ENCODE results near the gene DNM2.
"Not testable (repeated sequence)": the region's sequence is repeated elsewhere in the genome, so short reads cannot be mapped to it uniquely, and the experiment has no call there.

DNM2 gene

DNA sequence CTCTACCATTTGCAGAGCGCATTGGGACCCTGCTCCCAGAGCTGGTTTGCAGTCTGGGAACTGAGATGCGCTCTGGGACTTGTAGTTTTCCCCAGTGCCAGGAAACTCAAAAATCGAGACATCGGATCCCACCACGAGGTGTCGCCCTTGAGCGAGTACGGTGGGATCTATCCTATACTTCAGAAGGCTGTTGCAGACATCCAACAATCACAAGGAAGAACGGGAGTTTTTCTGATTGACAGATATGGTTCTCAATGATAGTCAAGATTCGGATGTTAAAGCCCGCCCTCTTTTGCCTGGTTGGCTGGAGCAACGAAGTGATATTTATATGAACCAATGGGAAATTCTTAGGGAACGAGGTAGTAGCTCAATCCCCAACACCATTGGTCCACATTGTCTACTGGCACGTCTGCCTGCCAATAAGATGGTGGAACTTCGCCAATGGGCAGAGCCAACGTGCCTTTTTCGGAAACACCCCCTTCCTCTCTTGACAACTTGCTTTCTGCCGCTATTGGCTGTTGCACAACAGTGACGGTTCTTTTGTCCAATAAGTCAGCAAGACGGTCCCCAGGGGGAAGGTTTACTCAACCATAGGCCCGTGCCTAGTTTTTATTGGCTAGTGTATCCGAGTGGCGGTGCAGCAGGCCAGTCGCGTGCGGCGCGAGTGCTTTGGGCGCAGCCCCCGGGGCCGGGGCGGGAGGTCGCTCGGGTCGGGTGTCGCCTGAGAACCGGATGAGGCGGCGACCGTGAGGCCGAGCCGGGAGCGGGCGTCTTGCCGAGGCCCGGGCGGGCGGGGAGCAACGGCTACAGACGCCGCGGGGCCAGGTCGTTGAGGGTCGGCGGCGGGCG, at the start of gene DNM2:
Gene DNM2 (plus strand): TSS at position 724 of the 849 bp plus-strand sequence. CDS start 164 bp downstream, outside the sequence.
- Mint-ChIP-seq H3K4me1 (ENCODE audit: low read depth) (peaks cover 41% of the 10 kb centered on the region), H3K27ac (peak within 1 kb of the TSS; percentile 91), H3K27me3 (no peaks in the 10 kb centered on the region), H3K9me3 (no peaks in the 10 kb centered on the region), H3K36me3 (ENCODE audit: low read depth) (peaks cover 46% of the 10 kb centered on the region), H3K4me3 (peak within 1 kb of the TSS; percentile 96)
- intact Hi-C loops (cut with micrococcal nuclease), result loop anchor here (1.0 to 10.0 kb wide), 3 partner anchors 35 to 147 kb away; partner anchors contain the start of gene TMED1

DNA sequence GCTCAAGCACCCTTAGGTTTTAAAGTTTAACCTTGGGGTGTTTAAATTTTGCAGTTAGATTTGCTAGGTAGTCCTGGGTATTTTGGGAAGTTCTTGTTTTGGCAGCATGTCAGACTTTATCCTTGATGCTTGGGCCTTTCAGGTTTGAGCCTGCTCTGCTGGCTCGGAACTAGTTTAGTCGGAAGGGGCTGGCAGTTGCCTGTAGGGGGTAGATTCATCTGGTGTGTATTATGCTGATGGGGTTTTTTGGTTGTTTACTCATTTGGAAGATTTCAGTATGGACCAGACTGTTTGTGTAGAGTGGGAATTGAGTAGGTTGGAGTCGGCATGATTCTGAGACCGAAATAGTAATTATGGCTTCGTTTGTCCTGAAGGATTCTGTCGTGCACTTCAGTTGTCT, 48.6 kb upstream of the DNM2 start:
- intact Hi-C loops (cut with micrococcal nuclease), result no loop called here
- H3K36me3 Mint-ChIP-seq (ENCODE audit: low read depth), result peaks cover 65% of the 10 kb centered on the region
- H3K27me3 Mint-ChIP-seq, result no peaks in the 10 kb centered on the region
- H3K4me3 Mint-ChIP-seq, result no peak overlapping the region
- H3K4me1 Mint-ChIP-seq (ENCODE audit: low read depth), result peaks cover 51% of the 10 kb centered on the region
- no peak overlapping the region for H3K27ac Mint-ChIP-seq
- H3K9me3 Mint-ChIP-seq, result no peaks in the 10 kb centered on the region

DNA sequence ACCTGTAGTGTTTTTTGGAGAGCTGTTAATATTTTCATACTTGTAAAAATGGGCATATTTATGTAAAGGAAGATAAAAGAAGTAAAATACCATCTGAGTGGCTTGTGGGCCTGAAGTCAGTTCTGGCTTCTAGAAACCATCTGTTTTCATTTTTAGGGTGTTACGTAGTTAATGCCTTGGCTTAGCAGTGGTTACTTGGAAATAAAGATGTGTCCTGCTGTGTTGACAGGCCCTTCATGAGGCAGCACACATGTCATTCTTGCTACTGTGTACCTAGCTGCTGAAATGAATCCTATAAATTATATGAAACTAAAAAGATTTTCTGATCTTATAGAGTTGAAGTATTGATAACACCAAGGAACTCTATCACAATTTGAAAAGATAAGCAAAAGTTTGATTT, 47.7 kb upstream of the DNM2 start:
- Mint-ChIP-seq H3K27me3 (no peaks in the 10 kb centered on the region), H3K9me3 (no peaks in the 10 kb centered on the region), H3K4me1 (ENCODE audit: low read depth) (peaks cover 51% of the 10 kb centered on the region), H3K27ac (no peak overlapping the region), H3K4me3 (no peak overlapping the region), H3K36me3 (ENCODE audit: low read depth) (peaks cover 74% of the 10 kb centered on the region)
- intact Hi-C loops (cut with micrococcal nuclease), result no loop called here

DNA sequence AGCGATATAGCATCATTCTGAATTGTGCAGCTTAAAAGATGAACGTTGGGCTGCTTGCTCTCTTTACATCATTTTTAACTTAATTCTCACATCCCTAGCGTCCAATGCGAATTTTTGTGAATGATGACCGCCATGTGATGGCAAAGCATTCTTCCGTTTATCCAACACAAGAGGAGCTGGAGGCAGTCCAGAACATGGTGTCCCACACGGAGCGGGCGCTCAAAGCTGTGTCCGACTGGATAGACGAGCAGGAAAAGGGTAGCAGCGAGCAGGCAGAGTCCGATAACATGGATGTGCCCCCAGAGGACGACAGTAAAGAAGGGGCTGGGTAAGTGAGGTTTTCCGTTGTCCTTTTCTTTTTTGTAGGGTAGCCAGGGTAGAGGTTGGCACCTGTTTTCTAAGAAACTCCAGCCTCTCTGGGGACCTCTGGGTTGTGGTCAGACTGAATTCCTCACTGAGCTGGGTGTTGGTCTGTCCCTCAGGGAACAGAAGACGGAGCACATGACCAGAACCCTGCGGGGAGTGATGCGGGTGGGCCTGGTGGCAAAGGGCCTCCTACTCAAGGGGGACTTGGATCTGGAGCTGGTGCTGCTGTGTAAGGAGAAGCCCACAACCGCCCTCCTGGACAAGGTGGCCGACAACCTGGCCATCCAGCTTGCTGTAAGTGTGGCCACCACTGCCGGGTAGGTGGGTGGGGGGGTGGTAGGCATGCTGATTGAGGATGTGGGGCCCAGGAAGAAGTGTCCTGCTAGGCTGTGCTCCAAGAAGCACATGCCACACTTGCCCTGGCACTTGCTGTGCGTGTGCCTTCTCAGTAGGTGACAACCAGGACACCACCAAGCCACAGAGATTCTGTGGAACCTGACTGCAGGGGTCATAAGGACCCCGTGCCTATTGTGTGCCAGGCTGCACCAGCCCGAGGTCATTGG, 46.7 kb upstream of the DNM2 start:
- Mint-ChIP-seq H3K4me3 (no peak overlapping the region), H3K27me3 (no peaks in the 10 kb centered on the region), H3K27ac (peak overlapping the region; percentile 54), H3K36me3 (ENCODE audit: low read depth) (peaks cover 84% of the 10 kb centered on the region), H3K4me1 (ENCODE audit: low read depth) (peaks cover 51% of the 10 kb centered on the region), H3K9me3 (no peaks in the 10 kb centered on the region)
- intact Hi-C loops (cut with micrococcal nuclease), result no loop called here

DNA sequence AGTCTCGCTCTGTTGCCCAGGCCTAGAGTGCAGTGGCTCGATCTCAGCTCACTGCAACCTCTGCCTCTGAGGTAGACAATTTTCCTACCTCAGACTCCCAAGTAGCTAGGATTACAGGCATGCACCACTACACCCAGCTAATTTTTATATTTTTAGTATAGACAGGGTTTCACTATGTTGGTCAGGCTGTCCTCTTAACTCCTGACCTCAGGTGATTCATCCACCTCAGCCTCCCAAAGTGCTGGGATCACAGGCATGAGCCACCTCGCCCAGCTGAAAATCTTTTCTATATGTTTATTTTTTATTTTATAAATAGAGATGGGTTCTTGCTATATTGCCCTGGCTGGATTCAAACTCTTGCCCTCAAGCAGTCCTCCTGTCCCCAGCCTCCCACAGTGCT, 46.0 kb upstream of the DNM2 start:
- H3K9me3 Mint-ChIP-seq; intact Hi-C loops (cut with micrococcal nuclease); H3K4me3 Mint-ChIP-seq; H3K27me3 Mint-ChIP-seq; H3K27ac Mint-ChIP-seq: not testable (repeated sequence)
- H3K36me3 Mint-ChIP-seq (ENCODE audit: low read depth), result peaks cover 85% of the 10 kb centered on the region
- peaks cover 48% of the 10 kb centered on the region for H3K4me1 Mint-ChIP-seq (ENCODE audit: low read depth)

DNA sequence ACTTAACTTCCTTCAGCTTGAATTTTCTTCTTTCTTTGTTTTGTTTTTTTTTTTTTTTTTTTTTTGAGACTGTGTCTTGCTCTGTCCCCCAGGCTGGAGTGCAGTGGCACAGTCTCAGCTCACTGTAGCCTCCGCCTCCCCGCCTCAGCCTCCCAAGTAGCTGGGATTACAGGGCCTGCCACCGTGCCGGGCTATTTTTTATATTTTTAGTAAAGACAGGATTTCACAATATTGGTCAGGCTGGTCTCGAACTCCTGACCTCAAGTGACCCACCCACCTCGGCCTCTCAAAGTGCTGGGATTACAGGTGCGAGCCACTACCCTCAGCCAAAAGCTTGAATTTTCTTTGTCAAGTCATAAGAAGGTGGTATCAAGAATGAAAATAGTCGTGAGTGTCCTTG, 42.7 kb upstream of the DNM2 start:
- H3K9me3 Mint-ChIP-seq; H3K27ac Mint-ChIP-seq; intact Hi-C loops (cut with micrococcal nuclease); H3K4me3 Mint-ChIP-seq; H3K27me3 Mint-ChIP-seq: not testable (repeated sequence)
- Mint-ChIP-seq H3K36me3 (ENCODE audit: low read depth) (peaks cover 97% of the 10 kb centered on the region), H3K4me1 (ENCODE audit: low read depth) (peaks cover 21% of the 10 kb centered on the region)

DNA sequence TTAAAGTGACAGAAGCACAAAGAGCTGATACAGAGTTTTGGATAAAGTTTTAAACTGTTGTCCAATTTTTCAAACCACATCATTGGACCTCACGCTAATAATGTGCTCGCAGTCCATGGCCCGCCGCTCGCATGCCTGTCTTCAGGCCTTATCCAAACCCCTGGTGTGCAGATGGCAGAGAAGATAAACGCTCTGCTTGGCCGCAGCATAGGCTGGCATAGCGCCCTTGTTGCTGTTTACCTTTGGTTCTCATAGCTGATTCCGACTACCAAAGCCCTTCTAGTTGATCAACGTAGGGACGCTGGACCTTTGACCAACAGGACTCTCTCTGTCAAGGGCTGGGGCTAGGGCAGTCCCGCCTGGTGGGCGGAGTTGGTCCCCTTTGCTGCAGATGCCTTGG, 40.1 kb upstream of the DNM2 start:
- H3K27ac Mint-ChIP-seq, result no peak overlapping the region
- no peaks in the 10 kb centered on the region for H3K9me3 Mint-ChIP-seq
- no peak overlapping the region for H3K4me3 Mint-ChIP-seq

GRCh38 chr19:10678813-10679212, 39.1 kb upstream of the DNM2 start:
- no peaks in the 10 kb centered on the region for H3K9me3 Mint-ChIP-seq
- H3K4me3 Mint-ChIP-seq, result no peak overlapping the region
- peaks cover 100% of the 10 kb centered on the region for H3K36me3 Mint-ChIP-seq (ENCODE audit: low read depth)
- H3K27ac Mint-ChIP-seq, result no peak overlapping the region
- intact Hi-C loops (cut with micrococcal nuclease), result no loop called here
- H3K4me1 Mint-ChIP-seq (ENCODE audit: low read depth), result no peaks in the 10 kb centered on the region
- H3K27me3 Mint-ChIP-seq, result no peaks in the 10 kb centered on the region

More for the DNA sequence above, 40.1 kb upstream of the DNM2 start:
- no peaks in the 10 kb centered on the region for H3K27me3 Mint-ChIP-seq
- peaks cover 3% of the 10 kb centered on the region for H3K4me1 Mint-ChIP-seq (ENCODE audit: low read depth)
- intact Hi-C loops (cut with micrococcal nuclease), result no loop called here
- peaks cover 100% of the 10 kb centered on the region for H3K36me3 Mint-ChIP-seq (ENCODE audit: low read depth)

DNA sequence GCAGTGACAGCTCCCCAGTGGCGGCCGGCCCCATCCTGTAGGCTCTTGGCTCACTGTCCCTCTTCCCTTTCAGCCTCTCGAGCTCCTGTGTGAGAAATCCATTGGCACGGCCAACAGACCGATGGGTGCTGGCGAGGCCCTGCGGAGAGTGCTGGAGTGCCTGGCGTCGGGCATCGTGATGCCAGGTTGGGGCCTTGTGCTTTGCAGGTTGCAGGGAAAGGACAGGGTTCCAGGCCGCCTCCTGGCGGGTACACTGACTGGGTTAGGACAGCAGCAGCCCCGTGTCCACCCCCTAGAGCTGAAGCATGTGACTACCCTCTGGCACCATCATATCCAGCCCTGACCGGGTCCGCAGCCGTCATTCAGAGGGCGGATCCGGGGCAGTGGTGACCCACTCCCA, 38.1 kb upstream of the DNM2 start:
- intact Hi-C loops (cut with micrococcal nuclease), result no loop called here
- H3K4me3 Mint-ChIP-seq, result no peak overlapping the region
- peaks cover 100% of the 10 kb centered on the region for H3K36me3 Mint-ChIP-seq (ENCODE audit: low read depth)
- H3K27ac Mint-ChIP-seq, result no peak overlapping the region
- H3K27me3 Mint-ChIP-seq, result no peaks in the 10 kb centered on the region
- no peaks in the 10 kb centered on the region for H3K4me1 Mint-ChIP-seq (ENCODE audit: low read depth)
- no peaks in the 10 kb centered on the region for H3K9me3 Mint-ChIP-seq

DNA sequence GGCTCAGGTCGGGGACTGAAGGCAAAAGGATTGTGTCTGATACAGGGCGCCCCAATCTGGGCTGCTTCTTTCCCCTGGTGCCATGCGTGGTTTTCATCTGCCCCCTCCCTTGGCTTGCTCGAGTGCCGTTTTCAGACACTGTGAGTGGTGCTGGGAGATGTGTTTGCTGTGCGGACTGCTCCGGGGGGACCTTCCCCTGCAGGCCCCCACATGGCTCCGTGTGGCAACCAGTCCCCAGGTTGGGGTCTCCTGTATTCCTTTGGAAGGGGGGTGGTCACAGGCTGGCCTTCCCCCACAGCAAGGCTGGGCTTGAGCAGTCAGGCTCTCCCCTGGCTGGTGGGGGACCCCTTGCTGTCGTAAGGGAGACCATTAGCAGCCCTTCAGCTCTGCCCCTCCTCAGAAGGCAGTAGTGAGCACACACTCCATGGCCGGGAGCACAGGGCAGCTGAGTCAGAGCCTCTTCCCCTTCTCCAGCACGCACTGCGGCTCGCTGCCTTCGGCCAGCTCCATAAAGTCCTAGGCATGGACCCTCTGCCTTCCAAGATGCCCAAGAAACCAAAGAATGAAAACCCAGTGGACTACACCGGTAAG, 37.2 kb upstream of the DNM2 start:
- no peak overlapping the region for H3K4me3 Mint-ChIP-seq
- no peaks in the 10 kb centered on the region for H3K4me1 Mint-ChIP-seq (ENCODE audit: low read depth)
- H3K27me3 Mint-ChIP-seq, result no peaks in the 10 kb centered on the region
- intact Hi-C loops (cut with micrococcal nuclease), result no loop called here
- H3K9me3 Mint-ChIP-seq, result no peaks in the 10 kb centered on the region
- H3K36me3 Mint-ChIP-seq (ENCODE audit: low read depth), result peaks cover 100% of the 10 kb centered on the region
- H3K27ac Mint-ChIP-seq, result no peak overlapping the region

DNA sequence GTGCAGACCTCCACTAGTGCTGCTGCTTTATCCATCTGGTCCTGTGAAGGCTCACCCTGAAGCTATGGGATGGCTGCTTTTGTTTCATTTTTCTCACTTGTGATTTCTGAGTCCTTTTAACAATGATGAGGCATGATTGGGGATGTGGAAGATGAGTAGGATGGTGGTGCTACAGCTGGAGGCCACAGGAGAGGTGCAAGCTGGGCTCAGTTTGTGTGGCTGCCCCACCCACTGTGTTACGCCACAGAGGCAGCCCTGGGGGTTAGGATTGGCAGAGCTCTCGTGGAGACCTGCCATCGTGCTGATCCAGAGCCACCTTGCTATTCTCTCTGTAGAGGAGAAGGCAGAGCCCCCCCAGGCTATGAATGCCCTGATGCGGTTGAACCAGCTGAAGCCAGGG, 36.2 kb upstream of the DNM2 start:
- intact Hi-C loops (cut with micrococcal nuclease), result no loop called here
- Mint-ChIP-seq H3K36me3 (ENCODE audit: low read depth) (peaks cover 100% of the 10 kb centered on the region), H3K9me3 (no peaks in the 10 kb centered on the region), H3K27ac (no peak overlapping the region), H3K4me3 (no peak overlapping the region), H3K27me3 (no peaks in the 10 kb centered on the region), H3K4me1 (ENCODE audit: low read depth) (no peaks in the 10 kb centered on the region)

DNA sequence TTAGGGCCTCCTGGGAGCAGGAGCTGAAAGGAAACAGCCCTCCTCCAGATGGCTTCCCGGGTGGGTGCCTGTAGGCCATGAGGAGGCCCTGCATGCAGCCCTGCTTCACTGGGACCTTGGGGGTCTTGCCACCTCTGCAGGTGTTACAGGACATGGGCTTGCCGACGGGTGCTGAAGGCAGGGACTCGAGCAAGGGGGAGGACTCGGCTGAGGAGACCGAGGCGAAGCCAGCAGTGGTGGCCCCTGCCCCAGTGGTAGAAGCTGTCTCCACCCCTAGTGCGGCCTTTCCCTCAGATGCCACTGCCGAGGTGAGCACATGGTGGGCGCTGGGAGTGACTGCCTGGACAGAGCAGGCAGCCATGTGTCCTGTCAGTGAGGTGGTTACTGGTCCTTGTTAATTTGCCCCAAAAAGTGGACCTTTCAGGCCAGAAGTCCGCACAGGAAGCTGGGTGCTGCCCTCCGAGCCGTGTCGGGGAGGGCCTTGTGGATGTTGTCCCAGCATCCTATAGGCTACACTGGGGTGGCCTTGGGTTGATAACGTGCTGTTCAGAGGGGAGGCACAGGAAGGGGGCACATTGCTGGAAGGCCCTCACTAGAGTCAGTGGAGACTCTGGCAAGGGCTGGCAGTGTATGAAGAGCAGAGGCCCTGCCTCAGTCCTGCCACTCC, 35.3 kb upstream of the DNM2 start:
- intact Hi-C loops (cut with micrococcal nuclease), result no loop called here
- no peak overlapping the region for H3K4me3 Mint-ChIP-seq
- no peak overlapping the region for H3K27ac Mint-ChIP-seq
- H3K9me3 Mint-ChIP-seq, result no peaks in the 10 kb centered on the region
- peaks cover 100% of the 10 kb centered on the region for H3K36me3 Mint-ChIP-seq (ENCODE audit: low read depth)
- H3K4me1 Mint-ChIP-seq (ENCODE audit: low read depth), result no peaks in the 10 kb centered on the region
- H3K27me3 Mint-ChIP-seq, result no peaks in the 10 kb centered on the region

DNA sequence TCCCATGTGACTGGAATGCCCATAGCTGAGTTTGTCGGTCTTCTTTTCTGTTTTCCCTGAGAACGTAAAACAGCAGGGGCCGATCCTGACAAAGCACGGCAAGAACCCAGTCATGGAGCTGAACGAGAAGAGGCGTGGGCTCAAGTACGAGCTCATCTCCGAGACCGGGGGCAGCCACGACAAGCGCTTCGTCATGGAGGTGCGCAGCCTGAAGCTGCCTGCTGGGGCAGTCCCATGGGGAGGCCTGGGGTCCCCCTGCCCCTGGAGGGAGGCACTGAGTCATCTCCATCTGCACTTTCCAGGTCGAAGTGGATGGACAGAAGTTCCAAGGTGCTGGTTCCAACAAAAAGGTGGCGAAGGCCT, 34.8 kb upstream of the DNM2 start:
- intact Hi-C loops (cut with micrococcal nuclease), result no loop called here
- Mint-ChIP-seq H3K36me3 (ENCODE audit: low read depth) (peaks cover 100% of the 10 kb centered on the region), H3K9me3 (no peaks in the 10 kb centered on the region), H3K27ac (no peak overlapping the region), H3K27me3 (no peaks in the 10 kb centered on the region), H3K4me3 (no peak overlapping the region), H3K4me1 (ENCODE audit: low read depth) (no peaks in the 10 kb centered on the region)
